CD4-positive, alpha-beta T cell treated with Interleukin-4 for 1 hour (primary cell): Measurements from ENCODE around the gene OPN1SW.

Experiments used
- DNase-seq, 2 donors: peaks; one replicate each; pipeline ENCODE4 v3.0.0-alpha.2; 2020 to 2022

OPN1SW gene

DNA sequence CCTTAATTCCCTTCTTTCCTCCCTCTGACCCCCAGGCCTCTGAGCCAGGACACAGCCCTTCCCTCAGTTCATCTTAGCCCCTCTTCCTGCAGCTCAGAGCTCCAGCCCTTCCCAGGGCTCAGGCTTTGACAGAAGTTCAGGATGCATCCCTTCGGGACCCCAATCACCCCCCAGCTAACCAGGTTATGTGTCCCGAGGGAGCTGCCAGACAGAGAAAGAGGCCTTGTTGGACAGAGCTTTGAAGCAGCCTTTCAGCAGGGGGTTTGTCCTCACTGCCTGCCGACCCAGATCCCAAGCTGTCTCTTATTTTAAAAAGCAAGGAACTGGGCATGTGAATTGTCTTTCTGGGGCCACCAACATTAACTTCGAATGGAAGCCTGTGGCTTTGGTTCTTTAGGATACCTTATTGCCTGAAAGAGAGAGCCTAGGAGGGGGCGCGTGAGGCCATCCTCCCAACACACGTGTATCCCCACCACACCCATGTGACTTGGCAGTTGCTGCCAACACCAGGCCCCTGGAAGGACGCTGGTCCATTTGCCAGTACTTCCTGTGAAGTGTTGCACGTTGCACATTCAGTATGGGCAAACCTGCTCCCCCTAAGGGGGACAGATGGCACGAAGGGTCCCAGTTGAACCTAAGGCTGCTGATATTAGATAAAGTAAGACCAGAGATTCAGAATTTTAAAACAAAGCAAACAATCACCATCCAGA, 17.0 kb upstream of the OPN1SW start:
- DNase-seq = no peak

DNA sequence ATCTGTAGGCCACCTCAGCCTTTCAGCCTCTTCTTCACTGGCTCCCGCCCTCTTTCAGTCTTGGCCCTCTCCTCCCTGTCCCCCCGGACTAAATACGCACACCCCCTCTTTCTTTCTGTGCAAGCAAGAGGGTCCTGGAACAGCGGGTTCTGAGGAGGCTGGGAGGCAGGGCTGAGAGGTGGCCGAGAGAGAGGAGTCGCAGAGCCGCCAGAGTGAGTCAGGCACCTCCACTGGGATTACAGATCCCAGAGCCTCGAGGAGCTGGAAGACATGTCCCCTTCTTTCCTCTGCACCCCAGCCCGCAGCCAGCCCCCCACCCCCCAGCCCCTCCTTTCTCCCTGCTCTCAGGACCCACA, 16.4 kb upstream of the OPN1SW start:
- DNase-seq = no peak

DNA sequence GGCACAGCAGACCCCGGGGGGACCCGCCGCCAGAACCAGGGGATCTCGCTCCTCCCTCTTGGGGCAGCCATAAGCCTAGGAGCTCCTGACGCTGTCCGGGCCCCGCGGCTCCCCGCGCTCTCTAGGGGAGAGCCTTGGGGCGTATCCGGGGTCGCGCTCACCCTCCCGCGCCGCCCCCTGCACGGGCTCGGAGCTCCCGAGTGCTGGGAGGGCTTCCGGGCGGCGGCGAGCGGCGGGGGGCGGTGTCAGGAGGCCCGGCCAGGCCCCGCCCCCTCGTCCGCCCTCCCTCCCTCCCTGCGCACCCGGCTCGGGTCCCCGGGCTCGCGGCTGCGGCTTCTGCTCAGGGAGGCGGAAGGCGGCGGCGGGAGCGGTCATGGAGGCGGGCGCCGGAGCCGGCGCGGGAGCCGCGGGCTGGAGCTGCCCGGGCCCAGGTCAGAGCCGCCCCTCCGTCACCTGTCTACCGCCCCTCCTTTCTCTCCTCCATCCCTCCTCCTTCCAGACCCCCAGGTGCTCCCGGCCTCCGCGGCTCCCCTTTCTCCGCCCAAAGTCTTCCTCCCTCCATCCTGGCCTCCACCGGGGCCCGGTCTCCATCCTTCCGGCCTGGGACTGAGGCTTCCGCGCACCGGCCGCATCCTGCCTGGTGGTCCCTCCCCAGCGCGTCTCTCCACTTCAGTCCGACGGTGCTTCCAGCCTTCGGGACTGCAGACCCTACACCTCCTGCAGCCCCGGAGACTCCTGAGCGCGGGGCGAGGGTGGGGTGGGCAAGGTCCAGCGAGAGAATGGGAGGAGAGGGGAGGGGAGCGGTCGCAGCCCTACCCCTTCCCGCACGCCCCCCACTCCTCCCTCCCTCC, 15.8 kb upstream of the OPN1SW start, which contains the start of gene CCDC136:
TSS of gene CCDC136 (plus strand) at position 848 of the 851 bp plus-strand sequence. CDS start 444 bp downstream, outside the sequence.
- DNase-seq = peak; percentile 73 to 82

GRCh38 chr7:128790315-128791041, 14.9 kb upstream of the OPN1SW start:
- DNase-seq = no peak

GRCh38 chr7:128788446-128789412, 13.1 kb upstream of the OPN1SW start:
- DNase-seq = no peak

- DNase-seq = no peak
Observed at GRCh38 chr7:128785738-128786137, 10.1 kb upstream of the OPN1SW start.

DNA sequence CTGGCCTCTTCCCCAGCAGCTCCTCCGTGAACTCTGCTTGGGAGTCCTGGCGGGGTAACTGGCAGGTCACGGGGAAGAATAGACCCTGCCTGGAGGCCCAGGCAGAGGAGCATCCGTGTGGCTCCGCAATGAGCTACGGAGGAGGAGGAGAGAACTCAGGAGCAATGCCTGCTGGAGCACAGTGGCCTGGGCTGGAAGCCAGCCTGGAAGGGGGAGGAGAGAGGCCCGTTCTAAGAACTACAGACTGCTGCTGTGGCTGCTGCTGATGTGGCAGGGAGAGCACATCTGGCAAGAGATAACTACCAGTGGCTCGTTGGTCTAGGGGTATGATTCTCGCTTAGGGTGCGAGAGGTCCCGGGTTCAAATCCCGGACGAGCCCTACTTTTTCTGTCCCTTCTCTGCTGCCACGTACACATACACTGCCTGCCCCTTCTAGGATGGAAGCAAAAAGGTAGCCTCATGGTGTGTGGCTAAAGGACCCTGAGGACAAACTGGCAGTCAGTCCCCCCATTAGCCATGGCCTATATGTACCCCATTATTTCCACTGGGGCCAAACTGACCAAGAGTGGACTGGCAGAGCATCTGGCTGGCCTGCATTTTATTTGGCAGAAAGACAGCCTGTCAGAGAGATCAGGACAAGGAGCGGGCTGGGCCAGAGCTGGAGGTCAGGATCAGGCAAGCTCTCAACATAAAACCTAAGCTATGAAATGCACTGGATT, 7.7 kb upstream of the OPN1SW start:
- no peak for DNase-seq

DNA sequence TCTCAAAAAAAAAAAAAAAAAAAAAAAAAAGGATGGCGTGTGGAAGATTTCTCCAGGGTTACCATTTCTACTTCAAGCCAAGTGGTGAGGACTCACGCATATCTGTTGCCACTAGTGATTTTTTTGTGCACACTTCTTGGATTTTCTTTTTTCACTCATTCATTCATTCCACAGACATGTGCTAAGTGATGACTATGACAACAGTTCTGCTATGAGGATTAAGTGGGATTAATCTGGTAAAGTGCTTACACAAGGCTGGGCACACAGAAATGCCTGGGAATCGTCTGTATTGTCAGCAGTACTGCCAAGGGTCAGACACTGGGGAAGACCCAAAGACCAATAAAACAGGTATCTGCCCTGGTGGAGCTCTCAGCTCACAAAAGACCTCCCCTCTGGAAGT, 6.3 kb upstream of the OPN1SW start:
- DNase-seq = no peak

GRCh38 chr7:128781126-128781525, 5.5 kb upstream of the OPN1SW start:
- no peak for DNase-seq

GRCh38 chr7:128778946-128779345, 3.4 kb upstream of the OPN1SW start:
- DNase-seq = no peak

- DNase-seq = no peak
Observed at GRCh38 chr7:128777156-128778123, 1.8 kb upstream of the OPN1SW start.

GRCh38 chr7:128774921-128775320, 673 bp downstream of the OPN1SW start:
- DNase-seq = no peak

DNA sequence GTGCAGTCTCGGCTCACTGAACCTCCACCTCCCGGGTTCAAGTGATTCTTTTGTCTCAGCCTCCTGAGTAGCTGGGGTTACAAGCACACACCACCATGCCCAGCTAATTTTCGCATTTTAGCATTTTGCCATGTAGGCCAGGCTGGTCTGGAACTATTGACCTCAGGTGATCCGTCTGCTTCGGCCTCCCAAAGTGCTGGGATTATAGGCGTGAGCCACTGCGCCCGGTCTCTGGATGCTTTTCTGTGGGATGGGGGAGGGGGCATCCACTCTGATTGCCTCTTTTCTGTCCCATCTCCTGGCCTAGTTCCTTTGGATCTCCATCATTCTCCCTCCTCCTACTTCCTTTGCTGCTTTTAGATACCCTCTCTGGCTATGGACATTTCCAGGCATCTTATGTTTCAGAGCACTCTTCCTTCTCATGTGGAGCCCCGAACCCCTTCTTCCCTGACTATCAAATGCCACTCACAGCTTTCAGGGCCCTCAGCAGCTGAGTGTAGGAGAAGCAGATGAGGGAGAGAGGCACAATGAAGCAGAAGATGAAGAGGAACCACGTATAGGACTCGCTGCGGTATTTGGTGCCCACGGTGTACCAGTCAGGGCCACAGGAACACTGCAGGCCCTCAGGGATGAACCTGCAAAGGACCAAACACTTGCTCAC, 1.4 kb downstream of the OPN1SW start:
- no peak for DNase-seq

DNA sequence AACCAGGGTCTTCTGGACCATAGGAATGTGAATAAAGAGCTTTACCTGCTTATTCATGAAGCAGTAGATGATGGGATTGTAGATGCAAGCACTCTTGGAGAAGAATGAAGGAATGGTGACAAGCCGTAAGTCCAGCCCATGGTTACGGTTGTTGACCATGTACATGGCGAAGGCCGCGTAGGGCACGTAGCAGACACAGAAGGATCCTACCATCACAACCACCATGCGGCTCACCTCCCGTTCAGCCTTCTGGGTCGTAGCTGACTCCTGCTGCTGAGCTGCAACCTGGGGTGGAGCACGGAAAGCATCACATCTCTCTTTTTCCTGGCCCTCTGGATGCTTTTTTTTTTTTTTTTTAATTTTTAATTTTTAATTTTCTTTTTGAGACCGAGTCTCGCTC, 2.0 kb downstream of the OPN1SW start:
- DNase-seq = no peak

DNA sequence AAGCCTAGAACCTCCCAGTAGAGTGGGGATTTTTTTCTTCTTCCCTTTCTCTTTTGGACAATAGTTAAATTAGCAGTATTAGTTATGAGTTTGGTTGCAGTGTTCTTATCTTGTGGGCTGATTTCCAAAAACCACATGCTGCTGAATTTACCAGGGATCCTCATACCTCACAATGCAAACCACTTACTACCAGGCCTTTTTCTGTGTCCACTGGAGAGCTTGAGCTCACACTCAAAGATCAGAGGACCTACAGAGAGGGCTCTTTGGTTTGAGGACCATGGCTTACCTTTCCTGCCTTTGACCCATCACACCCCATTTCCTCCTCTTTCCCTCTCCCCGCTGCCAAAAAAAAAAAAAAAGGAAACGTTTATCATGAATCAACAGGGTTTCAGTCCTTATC, 5.4 kb downstream of the OPN1SW start:
- no peak for DNase-seq

GRCh38 chr7:128767475-128768110, 8.0 kb downstream of the OPN1SW start:
- DNase-seq = no peak

- no peak for DNase-seq
Observed at GRCh38 chr7:128763541-128763940, 12.1 kb downstream of the OPN1SW start.

DNA sequence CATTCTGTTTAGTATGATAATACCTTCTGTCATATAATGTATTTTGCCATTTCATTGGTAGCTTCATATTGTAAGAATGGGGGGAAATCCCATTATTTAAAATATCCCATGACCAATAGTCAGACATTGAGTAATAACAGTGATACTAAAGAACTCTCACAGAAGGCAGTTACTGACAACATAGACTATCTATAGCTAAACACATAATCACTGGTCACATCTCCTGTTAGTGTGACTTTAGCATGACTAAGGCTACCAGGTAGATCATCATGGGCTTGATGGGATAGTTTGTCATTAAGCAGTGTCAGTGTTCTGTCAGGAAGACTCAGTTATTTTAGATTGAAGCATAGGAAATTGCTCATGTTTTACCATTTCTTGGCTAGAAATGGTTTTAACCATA, 16.4 kb downstream of the OPN1SW start:
- no peak for DNase-seq

DNA sequence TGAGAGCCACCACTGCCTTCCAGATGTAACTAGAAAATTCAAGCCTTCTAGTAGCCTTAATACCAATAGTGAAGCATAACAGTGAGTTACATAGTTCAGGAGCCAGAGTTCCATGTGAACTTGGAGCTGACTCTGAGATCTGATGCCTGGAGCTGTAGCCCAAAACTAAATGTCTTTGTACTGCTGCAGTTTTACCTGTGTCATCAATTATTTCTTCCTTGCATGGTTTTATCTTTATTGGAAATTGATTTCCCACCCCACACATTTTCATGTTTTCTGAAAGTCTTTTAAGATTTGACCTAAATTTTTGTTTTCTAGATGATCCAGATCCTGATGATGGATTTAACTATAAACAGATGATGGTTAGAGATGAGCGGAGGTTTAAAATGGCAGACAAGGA, 17.0 kb downstream of the OPN1SW start:
- DNase-seq = no peak
